WTC11 (cell line): ENCODE measurements around the gene FAM25A. TPM values are rescaled to one million over a fixed set of nuclear protein-coding genes. Genes with fewer than 3 reads are reported as not detected.

Experiments
- ATAC-seq: fragments of 200-7000 bp; cut with Tn5 transposase; 2 replicates; pipeline ENCODE4 v1.10.0; 2021; ENCODE audit warnings: mild to moderate bottlenecking, moderate library complexity
- CTCF ChIA-PET: fragments of 300-600 bp; sonication (Branson Sonifier 250); formaldehyde crosslinking; loops from one replicate; lab custom pipeline; 2021; ENCODE audit warnings: antibody characterized with exemption; lab: Charles Lee
- POLR2A ChIA-PET: fragments of 350-600 bp; sonication (Branson Sonifier 250); formaldehyde crosslinking; loops from one replicate; lab custom pipeline; 2021; ENCODE audit warnings: antibody characterized with exemption; lab: Charles Lee
- DNase-seq: peaks from one replicate; pipeline ENCODE4 v3.0.0; 2021; ENCODE audit warnings: low spot score
- H3K27ac Mint-ChIP-seq: 2 replicates; pipeline ENCODE4 v1.8.0; 2021; ENCODE audit warnings: mixed read lengths
- H3K27me3 Mint-ChIP-seq: 2 replicates; pipeline ENCODE4 v1.8.0; 2021; ENCODE audit warnings: low read depth, mild to moderate bottlenecking, moderate library complexity, mixed read lengths
- H3K36me3 Mint-ChIP-seq: 2 replicates; pipeline ENCODE4 v1.8.0; 2021; ENCODE audit warnings: mixed read lengths
- H3K4me1 Mint-ChIP-seq: 2 replicates; pipeline ENCODE4 v1.8.0; 2022; ENCODE audit warnings: mixed read lengths
- H3K4me3 Mint-ChIP-seq: 2 replicates; pipeline ENCODE4 v1.8.0; 2021; ENCODE audit warnings: mild to moderate bottlenecking, moderate library complexity, mixed read lengths
- H3K9me3 Mint-ChIP-seq: 2 replicates; pipeline ENCODE4 v1.8.0; 2021; ENCODE audit warnings: mixed read lengths
- ATF1 ChIP-seq: sonication (generic); formaldehyde crosslinking; IDR thresholded peaks from 2 replicates; pipeline ENCODE4 v1.8.1; 2023; ENCODE audit warnings: mild to moderate bottlenecking, moderate library complexity, missing genetic modification reagents
- ATF3 ChIP-seq: sonication (generic); formaldehyde crosslinking; conservative IDR thresholded peaks from 2 replicates; pipeline ENCODE4 v1.8.1; 2022; ENCODE audit warnings: mild to moderate bottlenecking, missing genetic modification reagents
- CBFB ChIP-seq: sonication (generic); formaldehyde crosslinking; IDR thresholded peaks from 2 replicates; pipeline ENCODE4 v1.8.1; 2022; ENCODE audit warnings: mild to moderate bottlenecking, low read depth, missing genetic modification reagents
- CREB1 ChIP-seq: sonication (generic); formaldehyde crosslinking; IDR thresholded peaks from 2 replicates; pipeline ENCODE4 v1.8.0; 2023; ENCODE audit warnings: mild to moderate bottlenecking, missing genetic modification reagents
- ERG ChIP-seq: fragments of 250-450 bp; sonication (Bioruptor Pico); IDR thresholded peaks from 2 replicates; pipeline ENCODE4 v1.8.0; 2021; ENCODE audit warnings: mild to moderate bottlenecking
- FOXK1 ChIP-seq: sonication (generic); formaldehyde crosslinking; IDR thresholded peaks from 2 replicates; pipeline ENCODE4 v1.8.0; 2022; ENCODE audit warnings: mild to moderate bottlenecking, moderate library complexity, missing genetic modification reagents
- GTF2I ChIP-seq: fragments of 250-450 bp; sonication (Bioruptor Pico); conservative IDR thresholded peaks from 2 replicates; pipeline ENCODE4 v1.4.0; 2021; ENCODE audit warnings: mild to moderate bottlenecking
- IRF1 ChIP-seq: sonication (generic); formaldehyde crosslinking; IDR thresholded peaks from 2 replicates; pipeline ENCODE4 v1.8.0; 2023; ENCODE audit warnings: missing genetic modification reagents
- NFATC4 ChIP-seq: fragments of 250-450 bp; sonication (Bioruptor Pico); IDR thresholded peaks from 2 replicates; pipeline ENCODE4 v1.9.0; 2021; ENCODE audit warnings: mild to moderate bottlenecking
- NR3C1 ChIP-seq: sonication (generic); formaldehyde crosslinking; conservative IDR thresholded peaks from 2 replicates; pipeline ENCODE4 v1.8.1; 2023; ENCODE audit warnings: low read depth, mild to moderate bottlenecking, missing genetic modification reagents
- OVOL2 ChIP-seq: fragments of 250-450 bp; sonication (Bioruptor Pico); IDR thresholded peaks from 2 replicates; pipeline ENCODE4 v1.9.0; 2021; ENCODE audit warnings: mild to moderate bottlenecking, borderline replicate concordance
- PRRX2 ChIP-seq: fragments of 250-450 bp; sonication (Bioruptor Pico); IDR thresholded peaks from 2 replicates; pipeline ENCODE4 v1.8.0; 2021; ENCODE audit warnings: mild to moderate bottlenecking
- RELA ChIP-seq: sonication (generic); formaldehyde crosslinking; IDR thresholded peaks from 2 replicates; pipeline ENCODE4 v1.8.1; 2022; ENCODE audit warnings: missing genetic modification reagents, mild to moderate bottlenecking, borderline replicate concordance
- RORB ChIP-seq: fragments of 250-450 bp; sonication (Bioruptor Pico); IDR thresholded peaks from 2 replicates; pipeline ENCODE4 v1.9.0; 2021; ENCODE audit warnings: mild to moderate bottlenecking
- SMAD3 ChIP-seq: sonication (generic); formaldehyde crosslinking; IDR thresholded peaks from 2 replicates; pipeline ENCODE4 v1.8.0; 2022; ENCODE audit warnings: missing genetic modification reagents, mild to moderate bottlenecking, borderline replicate concordance
- ZBTB21 ChIP-seq: sonication (generic); formaldehyde crosslinking; IDR thresholded peaks from 2 replicates; pipeline ENCODE4 v1.8.1; 2023; ENCODE audit warnings: mild to moderate bottlenecking, missing genetic modification reagents, borderline replicate concordance
- ZNF138 ChIP-seq: sonication (generic); formaldehyde crosslinking; conservative IDR thresholded peaks from 2 replicates; pipeline ENCODE4 v1.8.1; 2022; ENCODE audit warnings: mild to moderate bottlenecking, moderate library complexity, missing genetic modification reagents
- ZNF263 ChIP-seq: sonication (generic); formaldehyde crosslinking; IDR thresholded peaks from 2 replicates; pipeline ENCODE4 v1.8.1; 2022; ENCODE audit warnings: low read depth, mild to moderate bottlenecking, moderate library complexity, missing genetic modification reagents
- ZNF281 ChIP-seq: sonication (generic); formaldehyde crosslinking; IDR thresholded peaks from 2 replicates; pipeline ENCODE4 v1.8.0; 2023; ENCODE audit warnings: mild to moderate bottlenecking, missing genetic modification reagents
- ZNF317 ChIP-seq: sonication (generic); formaldehyde crosslinking; IDR thresholded peaks from 2 replicates; pipeline ENCODE4 v1.8.1; 2023; ENCODE audit warnings: low read depth, mild to moderate bottlenecking, moderate library complexity, missing genetic modification reagents, borderline replicate concordance
- total RNA-seq: library from RNA; stranded (reverse); gene quantifications from 3 replicates; pipeline ENCODE4 v1.2.3, GENCODE V29; 2021
- TF ChIP-seq, protein P1 (sequence below): sonication (generic); formaldehyde crosslinking; IDR thresholded peaks from 2 replicates; pipeline ENCODE4 v1.8.1; 2023; ENCODE audit warnings: mild to moderate bottlenecking, missing genetic modification reagents

FAM25A gene
- total RNA-seq, 1 experiment from 2014 or later: not detected

DNA sequence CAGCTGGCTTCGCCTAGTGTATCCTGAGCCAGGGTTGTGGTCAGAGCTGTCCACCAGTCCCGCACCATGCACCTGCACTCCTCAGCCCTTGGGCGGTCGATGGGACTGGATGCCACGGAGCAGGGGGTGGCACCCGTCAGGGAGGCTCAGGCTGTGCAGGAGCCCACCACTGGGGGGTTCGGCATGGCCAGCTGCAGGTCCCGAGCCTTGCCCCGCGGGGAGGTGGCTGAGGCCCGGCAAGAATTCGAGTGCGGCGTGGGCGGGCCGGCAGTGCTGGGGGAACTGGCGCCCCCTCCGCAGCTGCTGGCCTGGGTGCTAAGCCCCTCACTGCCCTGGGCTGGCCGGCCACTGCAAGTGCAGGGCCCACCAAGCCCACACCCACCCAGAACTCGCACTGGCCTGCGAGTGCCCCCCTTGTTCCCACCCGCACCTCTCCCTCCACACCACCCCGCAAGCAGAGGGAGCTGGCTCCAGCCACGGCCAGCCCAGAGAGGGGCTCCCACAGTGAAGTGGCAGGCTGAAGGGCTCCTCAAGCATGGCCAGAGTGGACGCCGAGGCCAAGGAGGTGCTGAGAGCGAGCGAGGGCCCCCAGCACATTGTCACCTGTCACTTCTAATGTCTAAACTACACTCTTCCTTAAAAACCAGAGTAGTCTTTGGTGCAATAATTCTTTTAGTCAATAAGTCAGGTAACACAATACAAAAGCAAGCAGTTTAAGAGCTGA, 11.0 kb downstream of the FAM25A start:
- no peak overlapping the region for H3K27ac Mint-ChIP-seq
- POLR2A ChIA-PET: no interaction called here
- CTCF ChIA-PET: no interaction called here
- ATAC-seq: no peak
- no peak for DNase-seq
- peaks cover 35% of the 10 kb centered on the region for H3K9me3 Mint-ChIP-seq
- peaks cover 3% of the 10 kb centered on the region; the same call in 1 of the 2 replicates for H3K4me1 Mint-ChIP-seq
- no peaks in the 10 kb centered on the region; the same call in 1 of the 2 replicates for H3K27me3 Mint-ChIP-seq
- H3K36me3 Mint-ChIP-seq: peaks cover 27% of the 10 kb centered on the region
- H3K4me3 Mint-ChIP-seq: no peak overlapping the region
- TF ChIP-seq ZNF138 (no peak), FOXK1 (CRISPR knock-in tag) (no peak), ZNF281 (CRISPR knock-in tag) (no peak), SMAD3 (no peak), ATF3 (CRISPR knock-in tag) (no peak), CBFB (CRISPR knock-in tag) (no peak), CREB1 (CRISPR knock-in tag) (no peak), PRRX2 (CRISPR knock-in tag) (no peak)

DNA sequence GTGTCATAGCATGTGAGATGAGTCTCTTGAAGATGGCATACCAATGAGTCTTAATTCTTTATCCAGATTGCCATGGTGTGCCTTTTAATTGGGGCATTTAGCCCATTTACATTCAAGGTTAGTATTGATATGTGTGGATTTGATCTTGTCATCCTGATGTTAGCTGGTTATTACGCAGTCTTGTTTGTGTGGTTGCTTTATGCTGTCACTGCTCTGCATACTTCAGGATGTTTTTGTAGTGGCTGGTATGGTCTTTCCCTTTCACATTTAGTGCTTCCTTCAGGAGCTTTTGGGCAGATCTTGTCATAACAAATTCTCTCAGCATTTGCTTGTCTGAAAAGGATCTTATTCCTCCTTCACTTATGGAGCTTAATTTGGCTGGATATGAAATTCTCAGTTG, 16.5 kb downstream of the FAM25A start:
- TF ChIP-seq ZNF317 (CRISPR knock-in tag) (no peak), ERG (CRISPR knock-in tag) (no peak), IRF1 (CRISPR knock-in tag) (no peak), ATF1 (CRISPR knock-in tag) (no peak), NFATC4 (no peak), ZNF263 (CRISPR knock-in tag) (no peak), NR3C1 (CRISPR knock-in tag) (no peak), GTF2I (no peak), ZNF138 (no peak), RORB (CRISPR knock-in tag) (no peak), OVOL2 (no peak), RELA (CRISPR knock-in tag) (no peak), ZBTB21 (no peak)
- TF ChIP-seq, protein P1, sequence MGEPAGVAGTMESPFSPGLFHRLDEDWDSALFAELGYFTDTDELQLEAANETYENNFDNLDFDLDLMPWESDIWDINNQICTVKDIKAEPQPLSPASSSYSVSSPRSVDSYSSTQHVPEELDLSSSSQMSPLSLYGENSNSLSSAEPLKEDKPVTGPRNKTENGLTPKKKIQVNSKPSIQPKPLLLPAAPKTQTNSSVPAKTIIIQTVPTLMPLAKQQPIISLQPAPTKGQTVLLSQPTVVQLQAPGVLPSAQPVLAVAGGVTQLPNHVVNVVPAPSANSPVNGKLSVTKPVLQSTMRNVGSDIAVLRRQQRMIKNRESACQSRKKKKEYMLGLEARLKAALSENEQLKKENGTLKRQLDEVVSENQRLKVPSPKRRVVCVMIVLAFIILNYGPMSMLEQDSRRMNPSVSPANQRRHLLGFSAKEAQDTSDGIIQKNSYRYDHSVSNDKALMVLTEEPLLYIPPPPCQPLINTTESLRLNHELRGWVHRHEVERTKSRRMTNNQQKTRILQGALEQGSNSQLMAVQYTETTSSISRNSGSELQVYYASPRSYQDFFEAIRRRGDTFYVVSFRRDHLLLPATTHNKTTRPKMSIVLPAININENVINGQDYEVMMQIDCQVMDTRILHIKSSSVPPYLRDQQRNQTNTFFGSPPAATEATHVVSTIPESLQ: no peak
- TF ChIP-seq, all 79 proteins: peak for 0
- ChIA-PET CTCF (interaction anchor here (0.6 kb wide), 1 partner anchor 97 kb away, joined by 4 read pairs; no protein-coding TSS in a partner anchor), POLR2A (no interaction called here)

More for the DNA sequence above, 16.5 kb downstream of the FAM25A start:
- ATAC-seq (no peak), DNase-seq (no peak)
- Mint-ChIP-seq H3K9me3 (peaks cover 21% of the 10 kb centered on the region), H3K36me3 (peaks cover 12% of the 10 kb centered on the region), H3K27me3 (no peaks in the 10 kb centered on the region; the same call in 1 of the 2 replicates), H3K27ac (no peak overlapping the region), H3K4me1 (no peaks in the 10 kb centered on the region), H3K4me3 (no peak overlapping the region)
